Stimulated activated CD8-positive, alpha-beta memory T cell treated with anti-CD3 and anti-CD28 coated beads, Interleukin-4, amount 100 ng/mL, for 1 hour (primary cell): ENCODE results near the gene CKAP2L.

Experiments
- DNase-seq, 2 donors: peaks; one replicate each; pipeline ENCODE4 v3.0.0-alpha.2; 2020; ENCODE audit warnings: low read depth in 2 of 2, low spot score in 1 of 2

CKAP2L gene

GRCh38 chr2:112764071-112765044 is at the start of gene CKAP2L:
Gene CKAP2L (minus strand): TSS chr2:112764609. CDS start chr2:112764598, 11 bp downstream.
- peak; percentile 80 to 91 for DNase-seq

- no peak for DNase-seq
These were observed 49.0 kb upstream of the CKAP2L start for GRCh38 chr2:112813280-112813966.

GRCh38 chr2:112812318-112813267 is 48.2 kb upstream of the CKAP2L start:
- DNase-seq = no peak

GRCh38 chr2:112811841-112812306 is 47.5 kb upstream of the CKAP2L start:
- no peak for DNase-seq

GRCh38 chr2:112811276-112811831 is 46.9 kb upstream of the CKAP2L start:
- no peak for DNase-seq

GRCh38 chr2:112809112-112809511 is 44.7 kb upstream of the CKAP2L start:
- DNase-seq = no peak

- DNase-seq = no peak
These were observed 42.9 kb upstream of the CKAP2L start for GRCh38 chr2:112807233-112807807.

- no peak for DNase-seq
These were observed 41.1 kb upstream of the CKAP2L start for GRCh38 chr2:112805542-112805941.

GRCh38 chr2:112803691-112804521 is 39.5 kb upstream of the CKAP2L start:
- DNase-seq = no peak

- DNase-seq = no peak
These were observed 36.6 kb upstream of the CKAP2L start for GRCh38 chr2:112800881-112801583.

GRCh38 chr2:112798979-112799975 is 34.9 kb upstream of the CKAP2L start:
- no peak for DNase-seq

GRCh38 chr2:112796486-112796885 is 32.1 kb upstream of the CKAP2L start:
- no peak for DNase-seq

GRCh38 chr2:112795774-112796173 is 31.4 kb upstream of the CKAP2L start:
- DNase-seq = no peak

- no peak for DNase-seq
These were observed 30.4 kb upstream of the CKAP2L start for GRCh38 chr2:112794841-112795240.

GRCh38 chr2:112794131-112794733 is 29.8 kb upstream of the CKAP2L start:
- no peak for DNase-seq

- DNase-seq = no peak
These were observed 29.1 kb upstream of the CKAP2L start for GRCh38 chr2:112793449-112793978.

GRCh38 chr2:112792419-112792818 is 28.0 kb upstream of the CKAP2L start:
- no peak for DNase-seq
